GM12873 (cell line): Measurements from ENCODE around the gene PLEKHA8.

Experiments used
- CTCF ChIP-seq: IDR thresholded peaks from 2 replicates; pipeline ENCODE4 v1.5.1; 2012; ENCODE audit warnings: low read depth, mild to moderate bottlenecking, moderate library complexity, low read length, control low read depth; ENCODE audit not compliant: insufficient read depth; ENCODE audit errors: missing control alignments

Gene PLEKHA8

DNA sequence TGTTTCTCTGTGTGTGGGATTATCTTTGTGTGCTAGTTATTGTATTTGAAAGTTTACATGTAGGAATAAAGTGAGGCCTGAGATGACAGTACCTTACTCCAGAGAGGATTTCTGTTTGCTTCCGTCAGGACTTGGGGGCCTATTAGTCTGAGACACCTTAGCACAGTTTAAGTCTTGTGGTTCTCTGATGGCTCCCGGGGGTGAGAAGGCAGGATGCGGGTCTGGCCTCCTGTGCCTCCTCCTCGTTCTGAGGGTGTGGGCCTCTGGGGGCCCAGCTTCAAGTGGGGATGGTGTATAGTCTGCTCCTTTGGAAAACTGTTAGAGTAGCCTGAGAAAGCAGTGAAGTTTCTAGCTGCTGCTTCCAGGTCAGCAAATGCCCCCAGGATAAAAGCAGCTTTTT, 119.0 kb downstream of the PLEKHA8 start:
- no peak for TF ChIP-seq CTCF

DNA sequence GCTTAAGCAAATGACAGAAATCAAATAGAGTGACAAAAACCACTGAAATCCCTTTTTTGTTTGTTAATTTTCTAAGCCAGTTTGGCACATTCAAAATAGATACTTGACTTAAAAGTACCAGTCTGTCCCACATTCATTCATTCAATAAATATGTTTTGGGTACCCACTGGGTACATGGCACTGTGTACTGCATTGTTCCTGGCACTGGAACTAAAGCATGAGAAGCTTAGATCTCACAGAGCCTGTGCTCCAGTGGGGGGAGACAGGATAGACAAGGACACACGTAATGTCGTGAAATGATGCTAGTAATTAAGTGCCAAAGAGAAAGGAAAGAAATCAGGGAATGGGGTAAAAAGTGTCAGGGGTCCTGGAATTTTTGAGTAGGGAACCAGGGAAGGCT, 119.6 kb downstream of the PLEKHA8 start:
- no peak for TF ChIP-seq CTCF

DNA sequence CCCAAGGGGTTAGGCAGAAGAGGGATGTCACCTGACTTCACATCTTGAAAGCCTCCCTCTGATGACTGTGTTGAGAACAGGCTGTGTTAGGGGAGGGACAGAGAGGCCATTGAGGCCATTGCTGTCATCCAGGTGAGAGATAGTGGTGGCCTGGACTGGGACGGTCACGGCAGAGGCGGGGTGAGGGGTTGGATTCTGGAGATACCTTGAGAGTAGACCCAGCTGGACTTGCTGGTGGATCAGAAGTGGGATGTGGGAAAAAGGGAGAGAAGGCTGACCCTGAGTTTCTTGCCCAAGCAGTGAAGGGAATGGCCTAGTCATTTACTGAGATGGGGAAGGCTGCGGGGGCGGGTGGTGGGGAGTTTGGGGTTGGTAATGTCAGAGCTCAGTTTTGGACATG, 120.2 kb downstream of the PLEKHA8 start:
- TF ChIP-seq CTCF = no peak

DNA sequence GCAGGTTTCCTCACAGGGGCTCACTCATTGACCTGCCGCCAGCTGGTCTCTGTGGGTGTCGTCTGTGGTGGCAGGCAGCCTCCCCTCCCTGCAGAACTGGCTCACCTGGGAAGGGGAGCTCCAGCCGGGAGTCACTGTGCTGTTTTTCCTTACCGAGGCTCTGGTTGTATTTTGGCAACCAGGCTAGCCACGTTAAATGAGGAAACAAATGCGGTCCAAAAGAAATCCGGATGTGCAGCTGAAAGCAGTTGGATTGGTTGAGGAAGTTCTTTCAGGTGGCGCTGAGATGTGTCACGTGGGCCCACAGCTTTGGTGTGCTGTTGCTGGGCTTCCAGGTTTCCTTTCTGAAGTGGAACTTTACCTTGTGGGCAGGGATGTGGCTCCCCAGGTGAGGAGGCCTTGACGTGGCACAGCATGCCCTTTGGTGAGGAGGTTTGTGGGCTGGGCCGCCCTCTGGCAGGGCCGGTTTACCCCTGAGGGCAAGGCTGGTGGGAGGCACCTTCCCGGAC, 120.8 kb downstream of the PLEKHA8 start:
- no peak for TF ChIP-seq CTCF

DNA sequence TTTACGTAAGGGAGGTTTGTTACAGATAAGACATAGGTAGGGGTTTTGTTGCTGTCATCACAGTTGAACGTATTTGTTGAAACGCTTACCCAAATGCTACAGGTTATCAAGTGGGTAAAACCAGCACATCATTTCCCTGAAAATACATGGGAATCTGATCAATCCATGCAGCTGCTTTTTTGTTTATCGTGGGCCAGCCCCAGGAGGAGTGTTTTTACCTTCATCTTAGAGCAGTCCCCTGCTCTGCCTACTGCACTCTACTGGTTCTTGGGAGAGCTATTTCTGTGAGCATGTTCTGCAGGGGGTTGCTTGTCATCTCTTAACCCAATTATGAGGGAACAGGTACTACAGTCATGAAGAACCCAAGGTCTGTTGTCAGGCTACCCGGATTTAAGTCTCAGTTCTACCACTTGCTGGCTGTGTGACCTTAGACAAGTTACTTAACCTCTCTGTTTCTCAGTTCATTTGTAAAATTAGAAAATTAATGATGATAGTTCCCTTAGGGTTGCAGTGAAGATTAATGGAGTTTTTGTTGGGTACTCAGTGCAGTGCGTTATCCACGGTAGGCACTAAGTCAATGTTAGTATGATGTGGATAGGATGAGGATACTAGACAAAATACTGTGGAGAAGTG, 121.5 kb downstream of the PLEKHA8 start:
- TF ChIP-seq CTCF = no peak

GRCh38 chr7:30150711-30151110, 122.5 kb downstream of the PLEKHA8 start:
- no peak for TF ChIP-seq CTCF

GRCh38 chr7:30154111-30154587, 125.9 kb downstream of the PLEKHA8 start:
- no peak for TF ChIP-seq CTCF
